HepG2 (cell line): ENCODE results near the gene ULBP1. TPM values are rescaled to one million over a fixed set of nuclear protein-coding genes. Genes with fewer than 3 reads are reported as not detected.
"Not testable (repeated sequence)": the region's sequence is repeated elsewhere in the genome, so short reads cannot be mapped to it uniquely, and the experiment has no call there.

Experiments
- ATAC-seq: fragments of 200-7000 bp; cut with Tn5 transposase; 3 replicates; pipeline ENCODE4 v1.9.1; 2020; ENCODE audit warnings: mild to moderate bottlenecking, moderate library complexity
- BruUV-seq: library from RNA; stranded (reverse); fragments of 400-500 nt; replicated peaks from 2 replicates; lab custom pipeline; 2021; lab: Mats Ljungman, UMichigan
- CTCF ChIA-PET: fragments of 300-600 bp; formaldehyde crosslinking; extraction: SDS; loops from one replicate; lab custom pipeline; 2021; ENCODE audit warnings: low total read pairs, inconsistent platforms, low intra/inter-chr PET ratio; lab: Yijun Ruan, JAX
- POLR2A ChIA-PET: fragments of 350-600 bp; sonication (Branson Sonifier 250); formaldehyde crosslinking; loops from one replicate; lab custom pipeline; 2020; ENCODE audit warnings: antibody characterized with exemption, inconsistent platforms; lab: Yijun Ruan, JAX
- DNase-seq: peaks from one replicate; pipeline ENCODE4 v3.0.0-alpha.2; 2015; ENCODE audit warnings: low spot score
- FAIRE-seq: peaks from 3 replicates; lab custom pipeline; 2011; peaks lifted over from hg19 to GRCh38; lab: Jason Lieb, UNC
- H2AFZ ChIP-seq: one replicate; pipeline ENCODE4 v1.6.1; 2011; ENCODE audit warnings: low read length, inconsistent platforms
- H3K27ac ChIP-seq: fragments of 300-600 bp; 3 replicates; pipeline ENCODE4 v1.8.0; 2011; ENCODE audit warnings: mixed run types, mild to moderate bottlenecking, mixed read lengths, low read length, inconsistent platforms; ENCODE audit not compliant: insufficient read depth; ENCODE audit errors: extremely low read length
- H3K27me3 ChIP-seq, 2 experiments: fragments of 200-600 bp in 1 of 2; 2 replicates in 1 of 2; 3 replicates in 1 of 2; pipeline versions ENCODE4 v1.6.0 to v1.8.0; 2011; ENCODE audit warnings: low read length in 2 of 2, mild to moderate bottlenecking in 2 of 2, moderate library complexity in 2 of 2, inconsistent platforms in 1 of 2; ENCODE audit not compliant: insufficient read depth in 2 of 2, control insufficient read depth in 1 of 2
- H3K36me3 ChIP-seq, 2 experiments: fragments of 200-600 bp in 1 of 2; replicated peaks in 1 of 2; 2 replicates in 1 of 2; 3 replicates in 1 of 2; pipeline versions ENCODE4 v1.5.1 to v1.8.0; 2011; ENCODE audit warnings: low read length in 2 of 2, inconsistent platforms in 1 of 2; ENCODE audit not compliant: insufficient read depth in 2 of 2, control insufficient read depth in 1 of 2
- H3K4me1 ChIP-seq: 2 replicates; pipeline ENCODE4 v1.5.1; 2012; ENCODE audit warnings: low read length, inconsistent platforms; ENCODE audit not compliant: insufficient read depth
- H3K4me2 ChIP-seq: 2 replicates; pipeline ENCODE4 v1.6.0; 2011; ENCODE audit warnings: low read depth, low read length, inconsistent platforms
- H3K4me3 ChIP-seq, 3 experiments: fragments of 200-600 bp in 1 of 3; sonication (generic), shearing (Covaris generic) in 1 of 3; replicated peaks in 1 of 3; 2 replicates each; pipeline ENCODE4 v1.5.1; 2011 to 2016; ENCODE audit warnings: low read length in 3 of 3, inconsistent platforms in 2 of 3, low read depth in 2 of 3, mild to moderate bottlenecking in 2 of 3, control low read depth in 1 of 3, mixed read lengths in 1 of 3; ENCODE audit not compliant: insufficient read depth in 1 of 3
- H3K79me2 ChIP-seq: one replicate; pipeline ENCODE4 v1.6.1; 2011; ENCODE audit warnings: low read length, inconsistent platforms; ENCODE audit not compliant: insufficient read depth
- H3K9ac ChIP-seq: 2 replicates; pipeline ENCODE4 v1.6.0; 2011; ENCODE audit warnings: mild to moderate bottlenecking, low read depth, low read length, inconsistent platforms; ENCODE audit not compliant: insufficient read depth
- H3K9me3 ChIP-seq: 2 replicates; pipeline ENCODE4 v1.5.1; 2012; ENCODE audit warnings: mild to moderate bottlenecking, low read length
- H4K20me1 ChIP-seq: 2 replicates; pipeline ENCODE4 v1.6.0; 2011; ENCODE audit warnings: inconsistent platforms, mild to moderate bottlenecking, low read length, moderate library complexity; ENCODE audit not compliant: insufficient read depth
- ISX ChIP-seq: sonication (generic); formaldehyde crosslinking; conservative IDR thresholded peaks from 2 replicates; pipeline ENCODE4 v1.5.0; 2020; ENCODE audit warnings: missing genetic modification reagents
- ZNF615 ChIP-seq: sonication (generic); formaldehyde crosslinking; IDR thresholded peaks from 2 replicates; pipeline ENCODE4 v1.5.0; 2020; ENCODE audit warnings: mild to moderate bottlenecking, missing genetic modification reagents, borderline replicate concordance
- ZNF720 ChIP-seq: sonication (generic); formaldehyde crosslinking; IDR thresholded peaks from 2 replicates; pipeline ENCODE4 v1.4.0; 2020; ENCODE audit warnings: missing genetic modification reagents
- WGBS: methylation state at CpG from one replicate; pipeline ENCODE4 v1.1.6; 2017; ENCODE audit warnings: low lambda C conversion rate; 5-methylcytosine and 5-hydroxymethylcytosine counted together
- in situ Hi-C: cut with HindIII; loops from 2 replicates; pipeline ENCODE4 v1.10.0; 2017; ENCODE audit warnings: low pct_unique_long_range_greater_than_20kb; ENCODE audit not compliant: extremely low pct_ligation_motif_present
- intact Hi-C: fragments of 100-400 bp; cut with micrococcal nuclease; formaldehyde crosslinking; loops from one replicate; pipeline ENCODE4 v1.10.0; 2022; ENCODE audit not compliant: unreplicated experiment
- polyA plus RNA-seq, 8 experiments: library from polyadenylated mRNA; depleted of rRNA in 3 of 8; stranded (reverse) in 7 of 8; unstranded in 1 of 8; fragments of >200 nt; fragmentation: Illumina TruSeq in 4 of 8; extraction: Trizol in 4 of 8; gene quantifications; 2 replicates each; pipeline versions ENCODE4 v1.2.1 to v1.2.3, GENCODE V29; 2011 to 2016; ENCODE audit warnings: low read depth in 4 of 8, missing spikeins in 1 of 8, mixed read lengths in 1 of 8; ENCODE audit not compliant: insufficient read depth in 1 of 8
- total RNA-seq, 5 experiments: library from RNA; depleted of rRNA; stranded (reverse); fragments of >200 nt; fragmentation: Illumina TruSeq; extraction: Trizol; gene quantifications; 2 replicates each; pipeline ENCODE4 v1.2.3, GENCODE V29; 2016; ENCODE audit warnings: low read depth in 1 of 5
- TF ChIP-seq, protein P1 (sequence below): sonication (generic); formaldehyde crosslinking; IDR thresholded peaks from 2 replicates; pipeline ENCODE4 v1.4.0; 2020; ENCODE audit warnings: missing genetic modification reagents
- TF ChIP-seq, protein P2 (sequence below): sonication (generic); formaldehyde crosslinking; IDR thresholded peaks from 2 replicates; pipeline ENCODE4 v1.5.1; 2020; ENCODE audit warnings: mild to moderate bottlenecking, missing genetic modification reagents, borderline replicate concordance
- TF ChIP-seq, protein P3 (sequence below): IDR thresholded peaks from 2 replicates; pipeline ENCODE4 v1.6.1; 2016; ENCODE audit warnings: missing biosample characterization, missing genetic modification reagents, low read depth
- TF ChIP-seq, protein P4 (sequence below): sonication (generic); formaldehyde crosslinking; IDR thresholded peaks from 2 replicates; pipeline ENCODE4 v1.5.0; 2020; ENCODE audit warnings: missing genetic modification reagents, mild to moderate bottlenecking, borderline replicate concordance

The ULBP1 gene
- total and polyA plus RNA-seq, 2 of the 13 experiments (the other 11 are each of a cell fraction or from before 2014, with no cell fraction given) = 0.04 to 0.09 TPM

DNA sequence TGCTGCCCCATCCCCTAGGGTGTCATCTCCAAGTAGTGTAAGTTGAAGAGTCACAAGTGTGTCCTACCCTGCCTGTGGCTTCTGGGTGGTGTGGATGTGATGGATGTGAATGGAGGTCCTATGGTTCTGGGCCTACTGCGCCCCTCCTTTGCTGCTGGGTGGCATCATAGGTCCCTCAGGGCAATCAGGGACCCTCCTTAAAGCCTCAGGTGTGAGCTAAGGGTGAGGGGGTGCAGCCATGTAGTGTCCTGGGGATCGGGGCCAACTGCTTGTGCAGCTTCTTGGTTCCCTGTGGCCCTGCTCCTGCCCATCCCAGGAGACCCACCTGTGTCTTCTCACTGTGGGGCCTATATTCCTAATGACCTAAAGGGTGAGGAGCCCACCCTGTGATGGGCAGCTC, 2.6 kb downstream of the ULBP1 start:
- H4K20me1 ChIP-seq, H3K9me3 ChIP-seq, H3K4me3 ChIP-seq, BruUV-seq, H3K79me2 ChIP-seq, POLR2A ChIA-PET, H2AFZ ChIP-seq, CTCF ChIA-PET, FAIRE-seq, H3K9ac ChIP-seq, DNase-seq, H3K4me2 ChIP-seq, H3K4me1 ChIP-seq, intact Hi-C loops, ATAC-seq, H3K36me3 ChIP-seq, H3K27ac ChIP-seq, in situ Hi-C loops: not testable (repeated sequence)
- WGBS = 0% methylated on average over 1 of the region's 2 CpGs
- H3K27me3 ChIP-seq = peaks cover 6 to 52% of the 10 kb centered on the region in 2 experiments

DNA sequence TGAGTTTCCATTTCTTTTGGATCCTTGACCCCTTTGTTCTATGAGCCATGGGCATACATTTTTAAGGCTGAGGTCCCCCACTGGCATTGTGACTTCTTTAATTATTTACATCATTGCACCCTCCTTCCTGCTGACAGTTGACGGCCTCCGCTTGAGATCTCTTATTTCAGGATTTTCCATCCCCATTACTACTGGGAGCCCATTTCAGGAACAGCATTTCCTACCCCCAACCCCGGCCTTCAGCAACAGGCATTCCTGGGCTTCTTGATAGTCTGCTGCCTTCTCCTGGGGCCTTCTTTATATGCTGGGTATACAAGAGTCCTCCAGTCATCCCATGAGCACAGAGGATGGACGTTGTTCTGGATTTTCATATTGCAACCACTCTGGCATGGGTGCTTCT, 3.8 kb downstream of the ULBP1 start:
- no peak overlapping the region for H2AFZ ChIP-seq
- no peak overlapping the region for H3K27ac ChIP-seq
- peaks cover 4% of the 10 kb centered on the region; the same call in 1 of the 2 replicates for H3K4me1 ChIP-seq
- 32% methylated on average over 4 of the region's 4 CpGs for WGBS
- DNase-seq = no peak
- H3K4me3 ChIP-seq = no peak overlapping the region
- BruUV-seq = no TSS peak
- in situ Hi-C loops = no loop called here
- H3K9me3 ChIP-seq = no peaks in the 10 kb centered on the region
- H4K20me1 ChIP-seq = no peaks in the 10 kb centered on the region
- no peak overlapping the region for H3K9ac ChIP-seq
- intact Hi-C loops = no loop called here
- H3K79me2 ChIP-seq = no peaks in the 10 kb centered on the region
- FAIRE-seq = no peak
- no peak for ATAC-seq
- ChIA-PET POLR2A (no interaction called here), CTCF (no interaction called here)
- H3K4me2 ChIP-seq = no peak overlapping the region
- H3K27me3 ChIP-seq = peaks cover 6 to 44% of the 10 kb centered on the region in 2 experiments; a peak in 4 of 5 replicates
- no peaks in the 10 kb centered on the region for H3K36me3 ChIP-seq
- TF ChIP-seq ISX = no peak
- TF ChIP-seq, protein P1, sequence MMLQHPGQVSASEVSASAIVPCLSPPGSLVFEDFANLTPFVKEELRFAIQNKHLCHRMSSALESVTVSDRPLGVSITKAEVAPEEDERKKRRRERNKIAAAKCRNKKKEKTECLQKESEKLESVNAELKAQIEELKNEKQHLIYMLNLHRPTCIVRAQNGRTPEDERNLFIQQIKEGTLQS (CRISPR knock-in tag) = no peak
- TF ChIP-seq ZNF720 = no peak
- TF ChIP-seq, protein P2, sequence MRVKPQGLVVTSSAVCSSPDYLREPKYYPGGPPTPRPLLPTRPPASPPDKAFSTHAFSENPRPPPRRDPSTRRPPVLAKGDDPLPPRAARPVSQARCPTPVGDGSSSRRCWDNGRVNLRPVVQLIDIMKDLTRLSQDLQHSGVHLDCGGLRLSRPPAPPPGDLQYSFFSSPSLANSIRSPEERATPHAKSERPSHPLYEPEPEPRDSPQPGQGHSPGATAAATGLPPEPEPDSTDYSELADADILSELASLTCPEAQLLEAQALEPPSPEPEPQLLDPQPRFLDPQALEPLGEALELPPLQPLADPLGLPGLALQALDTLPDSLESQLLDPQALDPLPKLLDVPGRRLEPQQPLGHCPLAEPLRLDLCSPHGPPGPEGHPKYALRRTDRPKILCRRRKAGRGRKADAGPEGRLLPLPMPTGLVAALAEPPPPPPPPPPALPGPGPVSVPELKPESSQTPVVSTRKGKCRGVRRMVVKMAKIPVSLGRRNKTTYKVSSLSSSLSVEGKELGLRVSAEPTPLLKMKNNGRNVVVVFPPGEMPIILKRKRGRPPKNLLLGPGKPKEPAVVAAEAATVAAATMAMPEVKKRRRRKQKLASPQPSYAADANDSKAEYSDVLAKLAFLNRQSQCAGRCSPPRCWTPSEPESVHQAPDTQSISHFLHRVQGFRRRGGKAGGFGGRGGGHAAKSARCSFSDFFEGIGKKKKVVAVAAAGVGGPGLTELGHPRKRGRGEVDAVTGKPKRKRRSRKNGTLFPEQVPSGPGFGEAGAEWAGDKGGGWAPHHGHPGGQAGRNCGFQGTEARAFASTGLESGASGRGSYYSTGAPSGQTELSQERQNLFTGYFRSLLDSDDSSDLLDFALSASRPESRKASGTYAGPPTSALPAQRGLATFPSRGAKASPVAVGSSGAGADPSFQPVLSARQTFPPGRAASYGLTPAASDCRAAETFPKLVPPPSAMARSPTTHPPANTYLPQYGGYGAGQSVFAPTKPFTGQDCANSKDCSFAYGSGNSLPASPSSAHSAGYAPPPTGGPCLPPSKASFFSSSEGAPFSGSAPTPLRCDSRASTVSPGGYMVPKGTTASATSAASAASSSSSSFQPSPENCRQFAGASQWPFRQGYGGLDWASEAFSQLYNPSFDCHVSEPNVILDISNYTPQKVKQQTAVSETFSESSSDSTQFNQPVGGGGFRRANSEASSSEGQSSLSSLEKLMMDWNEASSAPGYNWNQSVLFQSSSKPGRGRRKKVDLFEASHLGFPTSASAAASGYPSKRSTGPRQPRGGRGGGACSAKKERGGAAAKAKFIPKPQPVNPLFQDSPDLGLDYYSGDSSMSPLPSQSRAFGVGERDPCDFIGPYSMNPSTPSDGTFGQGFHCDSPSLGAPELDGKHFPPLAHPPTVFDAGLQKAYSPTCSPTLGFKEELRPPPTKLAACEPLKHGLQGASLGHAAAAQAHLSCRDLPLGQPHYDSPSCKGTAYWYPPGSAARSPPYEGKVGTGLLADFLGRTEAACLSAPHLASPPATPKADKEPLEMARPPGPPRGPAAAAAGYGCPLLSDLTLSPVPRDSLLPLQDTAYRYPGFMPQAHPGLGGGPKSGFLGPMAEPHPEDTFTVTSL (CRISPR knock-in tag) = no peak
- TF ChIP-seq ZNF615 = no peak
- TF ChIP-seq, protein P3, sequence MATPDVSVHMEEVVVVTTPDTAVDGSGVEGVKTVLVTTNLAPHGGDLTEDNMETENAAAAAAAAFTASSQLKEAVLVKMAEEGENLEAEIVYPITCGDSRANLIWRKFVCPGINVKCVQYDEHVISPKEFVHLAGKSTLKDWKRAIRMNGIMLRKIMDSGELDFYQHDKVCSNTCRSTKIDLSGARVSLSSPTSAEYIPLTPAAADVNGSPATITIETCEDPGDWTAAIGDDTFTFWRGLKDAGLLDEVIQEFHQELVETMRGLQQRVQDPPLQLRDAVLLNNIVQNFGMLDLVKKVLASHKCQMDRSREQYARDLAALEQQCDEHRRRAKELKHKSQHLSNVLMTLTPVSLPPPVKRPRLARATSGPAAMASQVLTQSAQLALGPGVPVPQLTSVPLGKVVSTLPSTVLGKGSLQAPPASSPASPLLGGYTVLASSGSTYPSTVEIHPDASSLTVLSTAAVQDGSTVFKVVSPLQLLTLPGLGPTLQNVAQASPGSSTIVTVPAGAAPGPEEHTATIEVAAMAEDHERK (CRISPR knock-in tag) = no peak
- TF ChIP-seq, protein P4, sequence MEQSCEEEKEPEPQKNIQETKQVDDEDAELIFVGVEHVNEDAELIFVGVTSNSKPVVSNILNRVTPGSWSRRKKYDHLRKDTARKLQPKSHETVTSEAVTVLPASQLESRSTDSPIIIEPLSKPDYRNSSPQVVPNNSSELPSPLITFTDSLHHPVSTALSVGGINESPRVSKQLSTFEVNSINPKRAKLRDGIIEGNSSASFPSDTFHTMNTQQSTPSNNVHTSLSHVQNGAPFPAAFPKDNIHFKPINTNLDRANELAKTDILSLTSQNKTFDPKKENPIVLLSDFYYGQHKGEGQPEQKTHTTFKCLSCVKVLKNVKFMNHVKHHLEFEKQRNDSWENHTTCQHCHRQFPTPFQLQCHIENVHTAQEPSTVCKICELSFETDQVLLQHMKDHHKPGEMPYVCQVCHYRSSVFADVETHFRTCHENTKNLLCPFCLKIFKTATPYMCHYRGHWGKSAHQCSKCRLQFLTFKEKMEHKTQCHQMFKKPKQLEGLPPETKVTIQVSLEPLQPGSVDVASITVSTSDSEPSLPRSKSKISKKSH (CRISPR knock-in tag) = no peak
